ENCODE measurements around the gene OR51E2.
"Not testable (repeated sequence)": the region's sequence is repeated elsewhere in the genome, so short reads cannot be mapped to it uniquely, and the experiment has no call there.

Gene OR51E2

GRCh38 chr11:4697585-4697984, at the start of gene OR51E2:
OR51E2 (minus strand) TSS chr11:4697853; CDS start chr11:4682711, 15,142 bp downstream.
- DNase-seq = peak; percentile 72

GRCh38 chr11:4740735-4741134, 43.1 kb upstream of the OR51E2 start:
- no peak for DNase-seq

- no peak for DNase-seq
Measured at GRCh38 chr11:4727171-4727570, 29.5 kb upstream of the OR51E2 start.

- not testable (repeated sequence) for DNase-seq
Measured at GRCh38 chr11:4722616-4723534, 25.2 kb upstream of the OR51E2 start.

GRCh38 chr11:4714300-4714699, 16.6 kb upstream of the OR51E2 start:
- DNase-seq = no peak

GRCh38 chr11:4713241-4713640, 15.6 kb upstream of the OR51E2 start:
- no peak for DNase-seq

GRCh38 chr11:4704790-4705334, 7.2 kb upstream of the OR51E2 start:
- peak; percentile 73 for DNase-seq

GRCh38 chr11:4704054-4704789, 6.6 kb upstream of the OR51E2 start, which contains the start of gene MMP26:
MMP26 (plus strand) TSS chr11:4704784.
- peak; percentile 97 for DNase-seq

GRCh38 chr11:4700436-4700820, 2.8 kb upstream of the OR51E2 start:
- DNase-seq = no peak

- no peak for DNase-seq
Measured at GRCh38 chr11:4699697-4700435, 2.2 kb upstream of the OR51E2 start.

- no peak for DNase-seq
Measured at GRCh38 chr11:4695442-4695841, 2.2 kb downstream of the OR51E2 start.

GRCh38 chr11:4684631-4685285, 12.9 kb downstream of the OR51E2 start:
- no peak for DNase-seq

GRCh38 chr11:4682623-4683419, 14.8 kb downstream of the OR51E2 start:
- no peak for DNase-seq

- DNase-seq = peak; percentile 84
Measured at GRCh38 chr11:4680341-4680740, 17.3 kb downstream of the OR51E2 start.

GRCh38 chr11:4677948-4678347, 19.7 kb downstream of the OR51E2 start:
- DNase-seq = peak; percentile 90

GRCh38 chr11:4673781-4674180, 23.9 kb downstream of the OR51E2 start:
- no peak for DNase-seq

- DNase-seq = no peak
Measured at GRCh38 chr11:4672470-4672869, 25.2 kb downstream of the OR51E2 start.

- DNase-seq = no peak
Measured at GRCh38 chr11:4671741-4672140, 25.9 kb downstream of the OR51E2 start.

- no peak for DNase-seq
Measured at GRCh38 chr11:4665424-4665823, 32.2 kb downstream of the OR51E2 start.

GRCh38 chr11:4664786-4665185, 32.9 kb downstream of the OR51E2 start:
- DNase-seq = no peak

GRCh38 chr11:4664183-4664582, 33.5 kb downstream of the OR51E2 start:
- DNase-seq = no peak
